SK-N-SH (cell line): ENCODE results near the gene TMTC4. TPM values are rescaled to one million over a fixed set of nuclear protein-coding genes. Genes with fewer than 3 reads are reported as not detected.

Experiments
- CTCF ChIA-PET: fragments of 300-600, 350-600 bp; formaldehyde crosslinking; extraction: SDS; loops from one replicate; lab custom pipeline; 2021; lab: Yijun Ruan, JAX
- POLR2A ChIA-PET: fragments of 350-600 bp; sonication (Branson Sonifier 250); formaldehyde crosslinking; extraction: SDS; loops from one replicate; lab custom pipeline; 2020; ENCODE audit warnings: antibody characterized with exemption, inconsistent platforms; lab: Yijun Ruan, JAX
- DNase-seq: peaks from one replicate; pipeline ENCODE4 v3.0.0; 2012
- H2AFZ ChIP-seq: fragments of 200-600 bp; sonication (generic); 2 replicates; pipeline ENCODE4 v1.8.1; 2016; ENCODE audit warnings: antibody characterized with exemption, mild to moderate bottlenecking, low read depth
- H3F3A ChIP-seq: fragments of 200-600 bp; sonication (generic); replicated peaks from 2 replicates; pipeline ENCODE3; 2016; ENCODE audit warnings: antibody characterized with exemption, mild to moderate bottlenecking; ENCODE audit not compliant: insufficient read depth
- H3K27ac ChIP-seq, 2 experiments: fragments of 200-500 bp in 1 of 2; fragments of 200-600 bp in 1 of 2; sonication (Bioruptor generic) in 1 of 2; sonication (generic), shearing (Covaris generic) in 1 of 2; 2 replicates each; pipeline versions ENCODE4 v1.5.1 to v1.6.1; 2014 to 2016; ENCODE audit warnings: low read depth in 2 of 2, inconsistent platforms in 1 of 2, low read length in 1 of 2, mild to moderate bottlenecking in 1 of 2, mixed read lengths in 1 of 2
- H3K27me3 ChIP-seq: fragments of 200-600 bp; sonication (generic), shearing (Covaris generic); 2 replicates; pipeline ENCODE4 v1.6.1; 2016; ENCODE audit warnings: mixed run types; ENCODE audit not compliant: insufficient read depth
- H3K36me3 ChIP-seq, 2 experiments: fragments of 200-500 bp in 1 of 2; fragments of 200-600 bp in 1 of 2; sonication (Bioruptor generic) in 1 of 2; sonication (generic) in 1 of 2; replicated peaks in 1 of 2; 2 replicates each; pipeline versions ENCODE3 to v1.5.1; 2014 to 2016; ENCODE audit warnings: low read length in 1 of 2, mild to moderate bottlenecking in 1 of 2; ENCODE audit not compliant: insufficient read depth in 2 of 2, control insufficient read depth in 1 of 2
- H3K4me1 ChIP-seq, 2 experiments: fragments of 200-500 bp in 1 of 2; fragments of 200-600 bp in 1 of 2; sonication (Bioruptor generic) in 1 of 2; sonication (generic), shearing (Covaris generic) in 1 of 2; 2 replicates each; pipeline versions ENCODE4 v1.5.1 to v1.6.1; 2014 to 2016; ENCODE audit warnings: low read depth in 1 of 2, low read length in 1 of 2, mixed run types in 1 of 2; ENCODE audit not compliant: insufficient read depth in 2 of 2, control insufficient read depth in 1 of 2
- H3K4me2 ChIP-seq: fragments of 200-600 bp; sonication (generic), shearing (Covaris generic); 2 replicates; pipeline ENCODE4 v1.6.1; 2017; ENCODE audit warnings: mixed run types
- H3K4me3 ChIP-seq, 2 experiments: fragments of 200-500 bp in 1 of 2; fragments of 200-600 bp in 1 of 2; sonication (Bioruptor generic) in 1 of 2; sonication (generic), shearing (Covaris generic) in 1 of 2; 2 replicates each; pipeline versions ENCODE4 v1.5.1 to v1.8.1; 2014 to 2016; ENCODE audit warnings: low read depth in 2 of 2, inconsistent platforms in 1 of 2, low read length in 1 of 2, mild to moderate bottlenecking in 1 of 2, mixed read lengths in 1 of 2, moderate library complexity in 1 of 2
- H3K79me2 ChIP-seq: fragments of 200-600 bp; sonication (generic); 2 replicates; pipeline ENCODE4 v1.8.1; 2017; ENCODE audit warnings: mild to moderate bottlenecking; ENCODE audit not compliant: insufficient read depth
- H3K9ac ChIP-seq: fragments of 200-600 bp; sonication (generic); 2 replicates; pipeline ENCODE4 v1.6.1; 2017; ENCODE audit warnings: mixed run types
- H3K9me2 ChIP-seq: fragments of 200-600 bp; sonication (generic); 2 replicates; pipeline ENCODE4 v1.6.1; 2017; ENCODE audit warnings: mixed run types
- H3K9me3 ChIP-seq: fragments of 200-600 bp; sonication (generic); 2 replicates; pipeline ENCODE4 v1.6.1; 2017; ENCODE audit warnings: mixed run types, mild to moderate bottlenecking, moderate library complexity
- H4K20me1 ChIP-seq: fragments of 200-600 bp; sonication (generic); 2 replicates; pipeline ENCODE4 v1.6.1; 2017; ENCODE audit warnings: mild to moderate bottlenecking, mixed run types; ENCODE audit not compliant: insufficient read depth
- CHD2 ChIP-seq: fragments of 150-350 bp; IDR thresholded peaks from 2 replicates; pipeline ENCODE4 v1.6.1; 2018; ENCODE audit warnings: low read length; ENCODE audit not compliant: partially characterized antibody
- EP300 ChIP-seq, 2 experiments: IDR thresholded peaks; 2 replicates each; pipeline versions ENCODE4 v1.4.0 to v1.6.1; 2012; ENCODE audit warnings: borderline replicate concordance in 1 of 2, low read depth in 1 of 2, low read length in 1 of 2
- EZH2phosphoT487 ChIP-seq: fragments of 200-600 bp; sonication (generic); IDR thresholded peaks from 2 replicates; pipeline ENCODE4 v1.6.1; 2017; ENCODE audit warnings: low read depth, mixed run types, mild to moderate bottlenecking, antibody characterized with exemption, moderate library complexity, borderline replicate concordance
- FOSL2 ChIP-seq: IDR thresholded peaks from 2 replicates; pipeline ENCODE4 v1.4.0; 2012; ENCODE audit warnings: low read depth, mild to moderate bottlenecking, moderate library complexity, borderline replicate concordance
- FOXM1 ChIP-seq: IDR thresholded peaks from 2 replicates; pipeline ENCODE4 v1.4.0; 2012; ENCODE audit warnings: low read depth, mild to moderate bottlenecking
- GABPA ChIP-seq: IDR thresholded peaks from 2 replicates; pipeline ENCODE4 v1.4.0; 2012; ENCODE audit warnings: low read depth, mild to moderate bottlenecking
- GATA2 ChIP-seq: sonication (generic); formaldehyde crosslinking; IDR thresholded peaks from 2 replicates; pipeline ENCODE4 v1.5.0; 2020; ENCODE audit warnings: mild to moderate bottlenecking, missing genetic modification reagents
- NFIC ChIP-seq: IDR thresholded peaks from 2 replicates; pipeline ENCODE4 v1.4.0; 2012; ENCODE audit warnings: borderline replicate concordance
- POLR2AphosphoS5 ChIP-seq: IDR thresholded peaks from 2 replicates; pipeline ENCODE4 v1.6.1; 2012; ENCODE audit warnings: low read depth, low read length
- RAD21 ChIP-seq: IDR thresholded peaks from 2 replicates; pipeline ENCODE4 v1.6.1; 2012; ENCODE audit warnings: mild to moderate bottlenecking, low read length
- RCOR1 ChIP-seq: fragments of 150-350 bp; IDR thresholded peaks from 2 replicates; pipeline ENCODE4 v1.6.1; 2017; ENCODE audit warnings: antibody characterized with exemption, low read length
- RFX5 ChIP-seq: IDR thresholded peaks from 2 replicates; pipeline ENCODE4 v1.6.1; 2012; ENCODE audit warnings: mild to moderate bottlenecking, improper control_type of control experiment, low read length
- SMC3 ChIP-seq: IDR thresholded peaks from 2 replicates; pipeline ENCODE4 v1.6.1; 2012; ENCODE audit warnings: low read depth, low read length, improper control_type of control experiment
- TAF1 ChIP-seq: IDR thresholded peaks from 2 replicates; pipeline ENCODE4 v1.6.1; 2012; ENCODE audit warnings: low read depth, mild to moderate bottlenecking, low read length, moderate library complexity, borderline replicate concordance
- TCF12 ChIP-seq: IDR thresholded peaks from 2 replicates; pipeline ENCODE4 v1.4.0; 2012
- YY1 ChIP-seq: IDR thresholded peaks from 2 replicates; pipeline ENCODE4 v1.4.0; 2012; ENCODE audit warnings: low read depth, mild to moderate bottlenecking
- WGBS: methylation state at CpG from one replicate; pipeline ENCODE4 v1.1.6; 2017; ENCODE audit warnings: low lambda C conversion rate; 5-methylcytosine and 5-hydroxymethylcytosine counted together
- polyA plus RNA-seq, 3 experiments: library from polyadenylated mRNA; depleted of rRNA; stranded (reverse); fragments of >200 nt; gene quantifications; 2 replicates each; pipeline ENCODE4 v1.2.3, GENCODE V29; 2012
- TF ChIP-seq, protein P1 (sequence below): fragments of 150-350 bp; IDR thresholded peaks from 2 replicates; pipeline ENCODE4 v1.6.1; 2016; ENCODE audit warnings: mild to moderate bottlenecking, low read depth, low read length
- TF ChIP-seq, protein P2 (sequence below): IDR thresholded peaks from 2 replicates; pipeline ENCODE4 v1.4.0; 2012; ENCODE audit warnings: low read depth, borderline replicate concordance
- TF ChIP-seq, protein P3 (sequence below): IDR thresholded peaks from 2 replicates; pipeline ENCODE4 v1.6.1; 2012; ENCODE audit warnings: mild to moderate bottlenecking, low read depth, low read length, moderate library complexity
- TF ChIP-seq, protein P4 (sequence below): fragments of 150-350 bp; IDR thresholded peaks from 2 replicates; pipeline ENCODE4 v1.6.1; 2017; ENCODE audit warnings: antibody characterized with exemption, low read length, low read depth, borderline replicate concordance

The TMTC4 gene
- polyA plus RNA-seq, 1 of the 3 experiments (the other 2 are of a cell fraction) = 22.3 TPM

DNA sequence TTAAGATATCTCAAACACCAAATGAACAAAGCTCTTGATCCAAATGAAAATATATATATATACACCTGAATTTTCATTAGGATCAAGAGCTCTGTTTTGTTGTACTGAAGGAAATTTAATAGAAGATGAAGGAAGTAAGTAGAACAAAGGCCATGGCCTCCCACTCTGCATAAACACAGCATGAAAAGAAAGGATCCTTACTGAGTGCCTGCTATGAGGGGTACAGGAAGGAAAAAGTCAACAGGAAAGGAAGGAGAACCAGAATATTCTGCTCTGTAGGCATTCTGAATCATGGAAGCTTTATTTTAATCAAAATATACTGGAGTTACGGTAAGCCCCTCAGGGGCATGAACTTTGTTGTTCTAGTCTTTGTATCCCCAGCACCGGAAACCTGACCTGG, 22.1 kb downstream of the TMTC4 start:
- no peak for DNase-seq
- WGBS = 95% methylated on average over 2 of the region's 2 CpGs
- no peak for TF ChIP-seq EZH2phosphoT487
- no peak for TF ChIP-seq POLR2AphosphoS5
- no peak for TF ChIP-seq RFX5
- TF ChIP-seq NFIC = no peak
- no peak for TF ChIP-seq FOSL2
- TF ChIP-seq YY1 = no peak
- TF ChIP-seq CHD2 = no peak
- no peak for TF ChIP-seq TCF12
- TF ChIP-seq SMC3 = no peak
- no peak for TF ChIP-seq FOXM1
- TF ChIP-seq, protein P1, sequence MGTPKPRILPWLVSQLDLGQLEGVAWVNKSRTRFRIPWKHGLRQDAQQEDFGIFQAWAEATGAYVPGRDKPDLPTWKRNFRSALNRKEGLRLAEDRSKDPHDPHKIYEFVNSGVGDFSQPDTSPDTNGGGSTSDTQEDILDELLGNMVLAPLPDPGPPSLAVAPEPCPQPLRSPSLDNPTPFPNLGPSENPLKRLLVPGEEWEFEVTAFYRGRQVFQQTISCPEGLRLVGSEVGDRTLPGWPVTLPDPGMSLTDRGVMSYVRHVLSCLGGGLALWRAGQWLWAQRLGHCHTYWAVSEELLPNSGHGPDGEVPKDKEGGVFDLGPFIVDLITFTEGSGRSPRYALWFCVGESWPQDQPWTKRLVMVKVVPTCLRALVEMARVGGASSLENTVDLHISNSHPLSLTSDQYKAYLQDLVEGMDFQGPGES = no peak
- no peak for TF ChIP-seq GATA2 (CRISPR knock-in tag)
- TF ChIP-seq, protein P2, sequence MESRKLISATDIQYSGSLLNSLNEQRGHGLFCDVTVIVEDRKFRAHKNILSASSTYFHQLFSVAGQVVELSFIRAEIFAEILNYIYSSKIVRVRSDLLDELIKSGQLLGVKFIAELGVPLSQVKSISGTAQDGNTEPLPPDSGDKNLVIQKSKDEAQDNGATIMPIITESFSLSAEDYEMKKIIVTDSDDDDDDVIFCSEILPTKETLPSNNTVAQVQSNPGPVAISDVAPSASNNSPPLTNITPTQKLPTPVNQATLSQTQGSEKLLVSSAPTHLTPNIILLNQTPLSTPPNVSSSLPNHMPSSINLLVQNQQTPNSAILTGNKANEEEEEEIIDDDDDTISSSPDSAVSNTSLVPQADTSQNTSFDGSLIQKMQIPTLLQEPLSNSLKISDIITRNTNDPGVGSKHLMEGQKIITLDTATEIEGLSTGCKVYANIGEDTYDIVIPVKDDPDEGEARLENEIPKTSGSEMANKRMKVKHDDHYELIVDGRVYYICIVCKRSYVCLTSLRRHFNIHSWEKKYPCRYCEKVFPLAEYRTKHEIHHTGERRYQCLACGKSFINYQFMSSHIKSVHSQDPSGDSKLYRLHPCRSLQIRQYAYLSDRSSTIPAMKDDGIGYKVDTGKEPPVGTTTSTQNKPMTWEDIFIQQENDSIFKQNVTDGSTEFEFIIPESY = no peak
- TF ChIP-seq GABPA = no peak
- TF ChIP-seq TAF1 = no peak
- TF ChIP-seq, protein P3, sequence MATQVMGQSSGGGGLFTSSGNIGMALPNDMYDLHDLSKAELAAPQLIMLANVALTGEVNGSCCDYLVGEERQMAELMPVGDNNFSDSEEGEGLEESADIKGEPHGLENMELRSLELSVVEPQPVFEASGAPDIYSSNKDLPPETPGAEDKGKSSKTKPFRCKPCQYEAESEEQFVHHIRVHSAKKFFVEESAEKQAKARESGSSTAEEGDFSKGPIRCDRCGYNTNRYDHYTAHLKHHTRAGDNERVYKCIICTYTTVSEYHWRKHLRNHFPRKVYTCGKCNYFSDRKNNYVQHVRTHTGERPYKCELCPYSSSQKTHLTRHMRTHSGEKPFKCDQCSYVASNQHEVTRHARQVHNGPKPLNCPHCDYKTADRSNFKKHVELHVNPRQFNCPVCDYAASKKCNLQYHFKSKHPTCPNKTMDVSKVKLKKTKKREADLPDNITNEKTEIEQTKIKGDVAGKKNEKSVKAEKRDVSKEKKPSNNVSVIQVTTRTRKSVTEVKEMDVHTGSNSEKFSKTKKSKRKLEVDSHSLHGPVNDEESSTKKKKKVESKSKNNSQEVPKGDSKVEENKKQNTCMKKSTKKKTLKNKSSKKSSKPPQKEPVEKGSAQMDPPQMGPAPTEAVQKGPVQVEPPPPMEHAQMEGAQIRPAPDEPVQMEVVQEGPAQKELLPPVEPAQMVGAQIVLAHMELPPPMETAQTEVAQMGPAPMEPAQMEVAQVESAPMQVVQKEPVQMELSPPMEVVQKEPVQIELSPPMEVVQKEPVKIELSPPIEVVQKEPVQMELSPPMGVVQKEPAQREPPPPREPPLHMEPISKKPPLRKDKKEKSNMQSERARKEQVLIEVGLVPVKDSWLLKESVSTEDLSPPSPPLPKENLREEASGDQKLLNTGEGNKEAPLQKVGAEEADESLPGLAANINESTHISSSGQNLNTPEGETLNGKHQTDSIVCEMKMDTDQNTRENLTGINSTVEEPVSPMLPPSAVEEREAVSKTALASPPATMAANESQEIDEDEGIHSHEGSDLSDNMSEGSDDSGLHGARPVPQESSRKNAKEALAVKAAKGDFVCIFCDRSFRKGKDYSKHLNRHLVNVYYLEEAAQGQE = no peak
- TF ChIP-seq EP300 (IDR thresholded peaks at IDR 0.05; ENCODE audit: borderline replicate concordance in 1 of 2, low read depth in 1 of 2, low read length in 1 of 2) = no peak
- TF ChIP-seq RAD21 = no peak
- no peak for TF ChIP-seq RCOR1
- TF ChIP-seq, protein P4, sequence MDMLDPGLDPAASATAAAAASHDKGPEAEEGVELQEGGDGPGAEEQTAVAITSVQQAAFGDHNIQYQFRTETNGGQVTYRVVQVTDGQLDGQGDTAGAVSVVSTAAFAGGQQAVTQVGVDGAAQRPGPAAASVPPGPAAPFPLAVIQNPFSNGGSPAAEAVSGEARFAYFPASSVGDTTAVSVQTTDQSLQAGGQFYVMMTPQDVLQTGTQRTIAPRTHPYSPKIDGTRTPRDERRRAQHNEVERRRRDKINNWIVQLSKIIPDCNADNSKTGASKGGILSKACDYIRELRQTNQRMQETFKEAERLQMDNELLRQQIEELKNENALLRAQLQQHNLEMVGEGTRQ = no peak
- TF ChIP-seq, all 33 proteins: peak for 0
- H3K4me1 ChIP-seq = no peaks in the 10 kb centered on the region
- no peaks in the 10 kb centered on the region for H3K9me2 ChIP-seq
- H3F3A ChIP-seq = no peaks in the 10 kb centered on the region
- H3K36me3 ChIP-seq = peaks cover 9 to 40% of the 10 kb centered on the region in 2 experiments
- H3K27me3 ChIP-seq = no peaks in the 10 kb centered on the region
- no peaks in the 10 kb centered on the region for H3K9me3 ChIP-seq
- no peaks in the 10 kb centered on the region for H4K20me1 ChIP-seq
- no peak overlapping the region for H2AFZ ChIP-seq
- no peaks in the 10 kb centered on the region for H3K79me2 ChIP-seq
- no peak overlapping the region for H3K4me3 ChIP-seq
- H3K4me2 ChIP-seq = no peak overlapping the region
- ChIA-PET CTCF (interaction anchor here (1.2 kb wide), 1 partner anchor 10 kb away, joined by 3 read pairs; no protein-coding TSS in a partner anchor), POLR2A (no interaction called here)
- H3K27ac ChIP-seq = no peak overlapping the region
- H3K9ac ChIP-seq = no peak overlapping the region
